Measurements from ENCODE around the gene ACER3. TPM values are rescaled to one million over a fixed set of nuclear protein-coding genes. Genes with fewer than 3 reads are reported as not detected.

The ACER3 gene
- polyA plus RNA-seq, 3 donors, result 22.9 to 45.4 (median 23.6) TPM

GRCh38 chr11:77057938-77058474 is 197.3 kb downstream of the ACER3 start:
- H3K27ac ChIP-seq (ENCODE audit: low read depth in 1 of 2, low read length in 2 of 2), result no peak overlapping the region
- WGBS (ENCODE audit: insufficient coverage), result 84% methylated on average over 5 of the region's 9 CpGs
- no peaks in the 10 kb centered on the region for H3K4me1 ChIP-seq (ENCODE audit: control insufficient read depth in 1 of 2, insufficient read depth in 2 of 2, low read length in 2 of 2)
- H3K9me3 ChIP-seq (replicated peaks in 1 of 2; ENCODE audit: control insufficient read depth in 1 of 2, insufficient read depth in 1 of 2, low read length in 2 of 2), result peaks cover 25 to 33% of the 10 kb centered on the region in 2 donors
- Mint-ChIP-seq H3K9me3 (peaks cover 18 to 43% (median 34%) of the 10 kb centered on the region in 7 donors), H3K4me3 (no peak overlapping the region), H3K27me3 (ENCODE audit: low read depth in 3 of 3) (peaks cover 7 to 10% (median 9%) of the 10 kb centered on the region in 3 donors), H3K4me1 (no peaks in the 10 kb centered on the region), H3K27ac (no peak overlapping the region), H3K36me3 (no peaks in the 10 kb centered on the region)
- DNase-seq, result no peak
- TF ChIP-seq CTCF (IDR thresholded peaks at IDR 0.05), result no peak
- intact Hi-C loops (cut with micrococcal nuclease), result no loop called here
- no peaks in the 10 kb centered on the region for H3K27me3 ChIP-seq (ENCODE audit: control insufficient read depth in 2 of 2, insufficient read depth in 2 of 2, low read length in 2 of 2)
- no peak overlapping the region for H2AFZ ChIP-seq (ENCODE audit: insufficient read depth, low read depth, low read length, poor library complexity, severe bottlenecking)
- H3K36me3 ChIP-seq (replicated peaks in 1 of 2; ENCODE audit: control insufficient read depth in 1 of 2, insufficient read depth in 2 of 2, low read length in 2 of 2), result no peaks in the 10 kb centered on the region
- H3K9ac ChIP-seq (ENCODE audit: insufficient read depth, low read length, poor library complexity, severe bottlenecking), result no peak overlapping the region
- H4K20me1 ChIP-seq (ENCODE audit: insufficient read depth, low read length), result no peaks in the 10 kb centered on the region
- no peak overlapping the region for H3K4me2 ChIP-seq (replicated peaks; ENCODE audit: extremely low read depth, low read length, poor library complexity, severe bottlenecking)
- no peaks in the 10 kb centered on the region for H3K79me2 ChIP-seq (ENCODE audit: insufficient read depth, low read length)
- no peak overlapping the region for H3K4me3 ChIP-seq (replicated peaks in 1 of 3; ENCODE audit: low read depth in 2 of 3, low read length in 3 of 3)

GRCh38 chr11:77058900-77059299 is 198.2 kb downstream of the ACER3 start:
- intact Hi-C loops (cut with micrococcal nuclease), result no loop called here
- TF ChIP-seq CTCF (IDR thresholded peaks at IDR 0.05), result no peak
- WGBS (ENCODE audit: insufficient coverage), result 100% methylated on average over 2 of the region's 2 CpGs
- Mint-ChIP-seq H3K9me3 (peaks cover 18 to 43% (median 34%) of the 10 kb centered on the region in 7 donors), H3K36me3 (no peaks in the 10 kb centered on the region), H3K4me1 (no peaks in the 10 kb centered on the region), H3K27ac (peak overlapping the region in 1 of 7 donors; percentile 16), H3K27me3 (ENCODE audit: low read depth in 3 of 3) (peaks cover 8 to 11% (median 9%) of the 10 kb centered on the region in 3 donors), H3K4me3 (no peak overlapping the region)
- no peaks in the 10 kb centered on the region for H3K4me1 ChIP-seq (ENCODE audit: control insufficient read depth in 1 of 2, insufficient read depth in 2 of 2, low read length in 2 of 2)
- H2AFZ ChIP-seq (ENCODE audit: insufficient read depth, low read depth, low read length, poor library complexity, severe bottlenecking), result no peak overlapping the region
- no peak overlapping the region for H3K4me3 ChIP-seq (replicated peaks in 1 of 3; ENCODE audit: low read depth in 2 of 3, low read length in 3 of 3)
- H3K4me2 ChIP-seq (replicated peaks; ENCODE audit: extremely low read depth, low read length, poor library complexity, severe bottlenecking), result no peak overlapping the region
- H3K9ac ChIP-seq (ENCODE audit: insufficient read depth, low read length, poor library complexity, severe bottlenecking), result no peak overlapping the region
- H3K27ac ChIP-seq (ENCODE audit: low read depth in 1 of 2, low read length in 2 of 2), result no peak overlapping the region
- no peaks in the 10 kb centered on the region for H3K36me3 ChIP-seq (replicated peaks in 1 of 2; ENCODE audit: control insufficient read depth in 1 of 2, insufficient read depth in 2 of 2, low read length in 2 of 2)
- H3K27me3 ChIP-seq (ENCODE audit: control insufficient read depth in 2 of 2, insufficient read depth in 2 of 2, low read length in 2 of 2), result no peaks in the 10 kb centered on the region
- peaks cover 25 to 33% of the 10 kb centered on the region in 2 donors for H3K9me3 ChIP-seq (replicated peaks in 1 of 2; ENCODE audit: control insufficient read depth in 1 of 2, insufficient read depth in 1 of 2, low read length in 2 of 2)
- no peaks in the 10 kb centered on the region for H3K79me2 ChIP-seq (ENCODE audit: insufficient read depth, low read length)
- no peak for DNase-seq
- H4K20me1 ChIP-seq (ENCODE audit: insufficient read depth, low read length), result no peaks in the 10 kb centered on the region

Data from CD14-positive monocyte (primary cell).